ENCODE results near the gene POLR3B.

DNA sequence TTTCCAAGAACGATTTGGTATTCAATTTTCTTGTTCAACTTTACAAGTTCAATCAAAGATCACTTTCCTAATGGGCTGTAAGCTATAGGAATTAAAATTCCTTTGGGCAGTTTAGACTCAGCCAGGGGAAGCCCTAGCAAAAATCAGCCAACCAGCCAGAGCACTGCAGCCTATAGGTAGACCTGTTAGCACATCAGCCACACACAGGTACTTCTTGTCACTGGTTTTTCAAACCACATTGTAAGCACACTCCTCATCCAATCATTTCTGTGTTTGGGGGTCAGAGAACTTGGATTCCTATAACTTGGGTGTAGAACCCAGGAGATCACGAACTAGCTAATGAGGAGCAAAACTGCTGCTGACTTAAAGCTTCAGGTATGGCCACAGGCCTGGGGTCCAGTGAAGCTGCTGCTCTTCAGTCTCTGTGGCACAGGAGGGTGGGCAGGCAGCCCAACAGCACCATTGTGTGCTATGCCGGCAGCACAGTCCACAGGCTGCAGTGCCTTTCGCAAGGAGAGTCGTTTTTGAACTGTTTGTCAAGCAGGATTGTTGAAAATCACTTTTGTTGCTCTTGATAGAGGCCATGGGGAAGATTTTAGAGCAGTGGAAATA lies 137.9 kb downstream of the POLR3B start:
- TF ChIP-seq POLR2AphosphoS5 (IDR thresholded peaks at IDR 0.05; ENCODE audit: borderline replicate concordance, low read depth, low read length): no peak
- no peak for TF ChIP-seq EZH2 (IDR thresholded peaks at IDR 0.05)
